GM21360 (cell line): ENCODE results near the gene NDNF.

Experiments used
- ATAC-seq: cut with Tn5 transposase; IDR thresholded peaks from one replicate; pipeline ENCODE4 v1.9.1; 2021; ENCODE audit warnings: mild to moderate bottlenecking, moderate library complexity; ENCODE audit not compliant: unreplicated experiment

The NDNF gene

DNA sequence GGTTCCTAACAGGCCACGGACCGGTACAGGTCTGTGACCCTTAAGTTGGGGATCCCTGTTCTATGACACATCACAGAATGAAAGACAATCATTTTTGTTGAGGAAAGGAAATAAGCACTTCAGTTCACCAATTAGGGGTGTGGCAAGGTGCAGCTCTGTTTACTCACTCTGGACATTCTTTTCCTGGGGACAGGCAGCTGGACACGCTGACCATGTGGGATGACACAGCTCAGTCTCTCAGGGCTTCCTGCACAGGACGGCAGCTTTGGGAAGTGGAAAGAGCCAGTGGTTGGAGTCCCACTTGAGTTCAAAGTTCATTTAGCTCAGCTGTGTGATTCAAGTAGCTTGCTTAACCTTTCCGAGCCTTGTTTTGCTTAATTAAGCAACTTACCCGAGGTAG is 55.7 kb downstream of the NDNF start:
- ATAC-seq: no peak

DNA sequence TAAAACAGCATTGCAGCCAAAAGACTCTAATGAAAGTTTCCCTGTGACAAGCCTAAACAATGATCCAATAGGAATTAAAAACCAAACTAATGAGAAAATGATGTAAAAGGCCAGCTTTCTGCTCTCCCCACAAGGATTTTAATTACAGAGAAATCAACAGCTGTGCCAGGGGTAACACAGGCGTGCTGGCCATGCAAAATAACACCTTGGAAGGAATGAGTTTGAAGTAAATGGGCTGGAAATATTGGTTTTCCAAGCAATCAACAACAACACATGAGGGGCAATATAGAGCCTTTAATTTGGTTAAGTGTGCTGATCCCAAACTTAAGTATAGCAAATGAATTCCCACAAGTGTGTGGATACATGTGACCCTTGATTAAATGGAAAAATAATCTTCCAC is 56.9 kb downstream of the NDNF start:
- no peak for ATAC-seq

DNA sequence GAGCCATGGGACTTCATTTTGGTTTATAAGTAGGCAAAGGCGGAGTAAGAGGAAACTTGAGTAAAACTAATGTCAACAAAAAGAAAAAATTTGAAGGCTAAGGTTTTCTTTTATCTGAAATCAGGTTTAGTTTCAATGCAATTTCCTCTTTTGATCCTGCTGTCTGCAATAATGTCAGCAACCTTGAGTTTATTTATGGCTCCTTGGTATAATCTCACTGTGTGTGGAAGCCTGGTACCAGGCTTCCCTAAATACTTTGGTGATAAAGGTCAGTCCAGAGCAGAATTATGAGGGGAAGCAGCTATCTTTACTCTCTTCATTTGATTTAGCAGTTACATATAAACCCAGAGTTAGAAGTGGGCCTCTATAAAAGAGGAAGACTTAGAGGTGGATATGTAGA is 57.8 kb downstream of the NDNF start:
- no peak for ATAC-seq

DNA sequence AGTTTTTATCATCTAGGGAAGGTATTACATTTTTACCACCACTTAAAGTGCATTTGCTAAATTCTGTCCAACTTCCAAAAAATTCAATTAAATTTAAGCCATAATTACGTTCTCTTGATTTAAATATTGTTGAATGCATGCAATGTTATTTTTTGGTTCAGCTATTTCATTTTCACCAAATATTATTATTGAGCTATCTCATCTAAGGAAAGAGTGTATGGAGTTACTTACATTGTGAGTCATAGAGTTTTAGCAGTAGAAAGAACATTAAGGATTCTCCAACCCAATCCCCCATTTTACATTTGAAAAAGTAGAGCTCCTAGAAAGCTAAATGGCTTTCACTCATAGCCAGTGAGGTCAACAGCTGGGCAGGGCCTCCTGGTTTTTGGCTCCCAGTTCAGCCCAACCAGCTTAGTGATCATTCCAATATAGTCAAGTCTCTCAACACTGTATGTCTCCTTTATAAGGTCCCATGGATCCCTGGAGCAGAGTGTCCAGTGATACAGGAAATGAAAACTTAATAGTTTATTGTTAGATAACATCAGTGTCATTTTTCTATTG is 60.5 kb downstream of the NDNF start:
- no peak for ATAC-seq

DNA sequence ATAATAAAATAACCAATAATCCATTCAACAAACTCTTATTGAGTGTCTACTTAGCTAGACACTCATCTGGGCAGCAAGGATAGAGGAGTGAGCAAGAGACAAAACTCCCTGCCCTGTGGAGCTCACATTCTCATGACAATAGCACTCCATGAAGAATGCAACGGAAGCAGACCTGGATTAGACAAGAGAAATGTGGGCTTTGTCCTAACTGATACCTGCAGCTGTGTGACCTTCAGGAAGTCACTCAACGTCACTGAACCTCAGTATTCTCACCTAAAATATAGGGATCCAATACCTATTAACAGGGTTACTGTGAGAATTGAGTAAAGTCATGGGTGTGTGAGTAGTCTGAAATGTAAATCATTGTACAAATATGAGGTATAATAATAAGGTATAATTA is 61.2 kb downstream of the NDNF start:
- ATAC-seq: no peak

DNA sequence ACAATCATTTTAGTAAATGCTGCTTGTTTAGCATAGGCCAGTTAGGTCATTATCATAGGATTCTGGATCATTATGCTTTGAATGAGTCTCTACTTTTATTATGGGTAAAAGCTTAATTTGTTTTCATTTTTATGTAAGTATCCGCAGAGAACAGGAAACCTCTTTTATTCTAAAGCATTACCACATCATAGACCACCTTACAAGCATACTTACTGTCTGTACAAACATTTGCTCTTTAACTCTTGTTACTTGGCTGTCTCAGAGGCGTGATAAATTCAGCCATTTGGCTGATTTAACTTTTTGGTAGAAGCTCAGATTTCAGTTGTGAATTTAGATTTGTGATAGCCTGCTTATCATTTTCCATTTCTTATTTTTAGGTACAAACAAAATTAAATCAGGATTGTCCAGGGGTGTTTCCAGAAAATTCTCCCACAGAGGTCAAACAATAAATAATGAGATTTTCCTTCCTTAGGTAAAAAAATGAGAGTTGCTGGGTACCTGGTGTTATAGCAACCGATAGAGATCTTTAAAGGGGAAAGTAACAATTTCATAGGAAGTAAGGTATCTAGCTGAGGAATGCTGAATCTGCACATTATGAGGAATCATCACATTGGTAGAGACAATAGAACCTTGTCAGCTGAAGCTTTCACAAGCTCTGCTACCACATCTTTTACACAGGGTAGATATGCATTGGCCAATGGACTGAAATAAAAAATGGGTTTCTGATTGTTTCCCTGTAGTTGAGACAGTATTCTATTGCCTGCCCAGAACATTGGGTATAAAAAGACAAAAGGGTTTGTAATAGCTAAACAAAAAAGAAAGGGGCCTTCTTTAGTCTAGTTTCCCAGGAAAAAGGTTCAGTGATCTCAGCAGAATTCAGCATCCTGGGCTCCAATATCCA is 62.5 kb downstream of the NDNF start:
- ATAC-seq: no peak

DNA sequence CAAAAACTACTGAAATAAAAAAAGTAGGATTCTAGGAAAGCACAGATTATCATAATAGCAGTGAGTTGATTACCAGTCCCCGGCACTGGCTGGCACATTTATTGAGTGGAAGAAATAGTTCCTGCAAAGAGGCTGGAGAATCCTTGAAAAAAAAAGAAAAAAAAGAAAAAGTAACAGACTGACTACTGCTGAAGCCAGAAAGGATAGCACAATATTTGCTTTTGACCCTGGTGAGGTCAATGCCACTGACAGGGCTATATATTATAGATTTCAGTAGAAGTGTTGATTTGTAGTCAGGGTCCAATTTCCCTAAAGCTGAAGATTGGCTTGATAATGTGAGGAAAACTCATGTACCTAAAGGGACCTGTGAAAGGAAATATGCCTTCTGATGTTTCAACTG is 64.7 kb downstream of the NDNF start:
- no peak for ATAC-seq

DNA sequence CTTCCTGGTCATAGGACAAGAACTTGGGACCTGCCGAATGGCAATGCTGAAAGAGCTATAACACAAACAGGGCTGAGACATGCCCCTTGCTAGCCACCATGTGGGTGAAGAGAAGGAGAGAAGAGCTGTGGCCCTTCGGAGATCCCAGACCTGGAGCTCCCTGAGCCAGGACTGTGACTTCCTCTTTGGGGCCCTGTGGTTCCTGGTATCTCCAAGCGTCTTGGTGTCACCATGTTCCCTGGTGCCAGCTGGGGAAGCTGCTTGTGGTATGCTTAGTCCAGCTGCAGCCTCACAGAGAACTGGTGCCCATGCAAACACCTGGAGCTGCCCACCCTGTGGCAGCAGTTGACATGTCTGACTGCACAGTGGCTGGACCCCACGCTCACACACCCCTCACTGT is 68.5 kb downstream of the NDNF start:
- no peak for ATAC-seq

DNA sequence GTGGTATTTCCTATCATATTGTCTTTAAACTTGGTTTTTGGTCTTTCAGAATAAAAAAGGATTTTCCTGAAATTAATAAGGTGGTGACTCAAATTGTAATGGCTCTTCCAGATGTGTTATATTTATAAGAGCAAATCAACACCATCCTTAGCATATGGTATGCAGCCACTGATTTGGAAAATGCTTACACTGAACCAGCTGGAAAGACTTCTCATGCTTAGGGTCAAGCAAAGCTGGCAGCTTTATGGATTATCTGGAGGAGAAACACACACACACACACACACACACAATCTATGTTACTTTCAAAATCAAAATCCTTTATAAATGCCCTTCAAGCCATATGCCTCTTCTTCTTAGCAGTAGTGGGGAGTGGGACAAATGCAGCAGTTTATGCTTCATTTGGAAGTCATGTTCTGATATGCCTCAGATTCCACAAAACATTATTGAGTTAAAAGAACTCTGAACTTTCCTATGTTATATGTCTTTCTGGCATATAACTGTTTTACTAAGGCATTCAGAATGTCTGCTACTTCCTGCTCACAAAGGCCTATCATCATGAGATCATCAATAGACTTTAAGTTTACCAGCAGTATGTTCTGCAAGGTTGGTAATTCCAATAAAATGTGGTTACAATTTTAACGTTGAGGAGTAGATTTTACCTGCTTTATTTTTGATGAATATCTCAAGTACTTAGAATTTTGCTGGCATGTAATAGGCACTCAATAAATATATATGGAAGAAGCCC is 76.9 kb downstream of the NDNF start:
- no peak for ATAC-seq

DNA sequence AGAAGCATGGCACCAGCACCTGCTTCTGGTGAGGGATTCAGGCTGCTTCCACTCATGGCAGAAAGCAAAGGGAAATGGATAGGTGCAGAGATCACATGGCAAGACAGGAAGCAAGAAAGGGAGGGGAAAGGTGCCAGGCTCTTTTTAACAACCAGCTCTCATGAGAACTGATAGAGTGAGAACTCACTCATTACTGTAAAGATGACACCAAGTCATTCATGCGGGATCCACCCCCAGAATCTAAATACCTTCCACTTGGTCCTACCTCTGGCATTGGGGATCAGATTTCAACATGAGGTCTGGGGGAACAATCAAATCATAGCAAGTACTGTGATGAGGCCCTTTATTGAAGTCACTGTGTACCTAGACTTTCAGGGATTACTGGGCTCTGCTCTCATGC is 77.8 kb downstream of the NDNF start:
- ATAC-seq: no peak

DNA sequence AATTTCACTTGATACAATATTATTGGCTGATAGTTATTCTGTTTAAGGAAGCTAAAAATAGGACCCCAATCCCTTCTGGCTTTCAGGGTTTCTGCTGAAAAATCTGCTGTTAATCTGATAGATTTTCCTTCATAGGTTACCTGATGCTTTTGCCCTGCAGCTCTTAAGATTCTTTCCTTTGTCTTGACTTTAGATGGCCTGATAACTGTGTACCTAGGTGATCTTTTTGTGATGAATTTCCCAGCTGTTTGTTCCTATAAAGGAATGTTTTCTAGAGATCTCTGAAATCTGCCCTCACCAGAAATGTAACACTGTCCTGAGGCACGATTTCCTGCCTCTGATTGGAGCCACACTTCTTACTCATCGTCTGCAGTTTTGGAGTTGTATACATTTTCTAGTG is 80.5 kb downstream of the NDNF start:
- no peak for ATAC-seq

DNA sequence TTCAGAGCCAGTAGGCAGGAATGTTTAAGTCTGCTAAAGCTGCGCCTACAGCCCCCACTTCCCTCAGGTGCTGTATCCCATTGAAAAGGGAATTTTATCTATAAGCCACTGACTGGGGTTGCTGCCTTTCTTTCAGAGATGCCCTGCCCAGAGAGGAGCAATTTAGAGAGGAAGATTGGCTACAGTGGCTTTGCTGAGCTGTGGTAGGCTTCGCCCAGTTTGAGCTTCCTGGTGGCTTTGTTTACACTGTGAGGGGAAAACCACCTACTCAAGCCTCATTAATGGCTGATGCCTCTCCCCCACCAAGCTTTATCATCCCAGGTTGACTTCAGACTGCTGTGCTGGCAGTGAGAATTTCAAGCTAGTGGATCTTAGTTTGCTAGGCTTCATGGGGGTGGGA is 82.1 kb downstream of the NDNF start:
- no peak for ATAC-seq
